HK-2 (cell line): ENCODE measurements around the gene TNK1.

ENCODE experiments used
- DNase-seq: peaks from one replicate; pipeline ENCODE4 v3.0.0-alpha.2; 2018; ENCODE audit not compliant: unreplicated experiment

TNK1 gene

DNA sequence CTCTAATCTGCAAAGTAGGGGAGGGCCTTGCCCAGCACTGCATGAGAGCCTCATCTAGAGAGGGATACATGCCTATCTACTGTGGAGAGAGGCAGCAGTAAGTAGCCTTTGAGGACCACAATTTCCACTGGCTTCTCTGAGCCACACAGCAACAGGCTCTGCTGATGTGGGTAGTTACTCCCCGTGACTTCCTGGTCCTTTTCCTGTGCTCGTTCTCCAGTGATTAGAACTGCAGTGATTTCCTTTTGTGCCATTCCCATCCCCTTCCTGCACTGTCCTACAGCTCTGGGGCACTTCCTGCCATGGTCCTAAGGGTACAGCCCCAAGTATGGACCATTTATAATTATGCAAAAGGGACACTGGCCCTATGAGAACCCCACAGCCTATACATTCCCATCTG lies 10.4 kb downstream of the TNK1 start:
- no peak for DNase-seq

DNA sequence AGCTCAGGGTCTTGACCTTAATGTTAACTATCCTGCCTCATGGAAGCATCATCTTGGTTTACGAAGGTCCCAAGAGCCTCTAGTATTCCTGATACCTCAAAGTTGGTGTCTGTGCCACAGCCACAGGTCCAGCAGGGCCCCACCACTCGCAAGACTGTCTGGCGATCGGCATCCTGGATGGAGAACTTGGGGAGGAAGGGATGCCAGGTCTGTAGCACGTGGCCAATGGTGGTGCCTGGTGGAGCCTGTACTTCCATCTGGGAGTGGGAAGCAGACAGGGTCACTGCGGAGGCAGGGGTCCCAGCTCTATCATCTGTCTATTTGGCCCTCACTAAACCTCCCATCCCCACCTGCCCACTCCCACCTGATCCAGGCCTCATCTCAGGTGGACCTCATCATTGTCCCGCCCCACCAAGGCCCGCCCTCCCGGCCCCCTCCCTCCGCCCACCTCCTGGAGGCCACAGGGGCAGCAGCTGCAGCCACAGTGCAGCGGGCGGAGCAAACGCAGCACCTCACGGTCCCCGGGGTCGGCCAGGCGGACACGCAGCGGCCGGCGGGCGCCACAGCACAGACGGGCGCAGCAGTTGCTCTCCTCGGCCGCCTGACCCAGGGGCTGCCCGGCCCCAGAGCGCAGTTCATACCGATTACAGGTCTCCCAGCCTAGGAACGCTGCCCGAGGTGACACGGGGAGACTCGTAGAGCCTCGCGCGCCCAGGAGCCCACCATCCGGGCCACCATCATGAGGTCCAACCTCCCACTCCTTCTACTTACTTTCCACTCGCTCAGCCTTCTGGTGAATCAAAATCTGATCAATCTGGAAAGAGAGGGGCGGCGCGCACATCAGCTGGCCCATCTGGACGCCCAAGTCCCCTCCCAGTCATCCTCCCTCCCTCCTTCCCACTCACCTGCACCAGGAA lies 12.1 kb downstream of the TNK1 start:
- DNase-seq = no peak

DNA sequence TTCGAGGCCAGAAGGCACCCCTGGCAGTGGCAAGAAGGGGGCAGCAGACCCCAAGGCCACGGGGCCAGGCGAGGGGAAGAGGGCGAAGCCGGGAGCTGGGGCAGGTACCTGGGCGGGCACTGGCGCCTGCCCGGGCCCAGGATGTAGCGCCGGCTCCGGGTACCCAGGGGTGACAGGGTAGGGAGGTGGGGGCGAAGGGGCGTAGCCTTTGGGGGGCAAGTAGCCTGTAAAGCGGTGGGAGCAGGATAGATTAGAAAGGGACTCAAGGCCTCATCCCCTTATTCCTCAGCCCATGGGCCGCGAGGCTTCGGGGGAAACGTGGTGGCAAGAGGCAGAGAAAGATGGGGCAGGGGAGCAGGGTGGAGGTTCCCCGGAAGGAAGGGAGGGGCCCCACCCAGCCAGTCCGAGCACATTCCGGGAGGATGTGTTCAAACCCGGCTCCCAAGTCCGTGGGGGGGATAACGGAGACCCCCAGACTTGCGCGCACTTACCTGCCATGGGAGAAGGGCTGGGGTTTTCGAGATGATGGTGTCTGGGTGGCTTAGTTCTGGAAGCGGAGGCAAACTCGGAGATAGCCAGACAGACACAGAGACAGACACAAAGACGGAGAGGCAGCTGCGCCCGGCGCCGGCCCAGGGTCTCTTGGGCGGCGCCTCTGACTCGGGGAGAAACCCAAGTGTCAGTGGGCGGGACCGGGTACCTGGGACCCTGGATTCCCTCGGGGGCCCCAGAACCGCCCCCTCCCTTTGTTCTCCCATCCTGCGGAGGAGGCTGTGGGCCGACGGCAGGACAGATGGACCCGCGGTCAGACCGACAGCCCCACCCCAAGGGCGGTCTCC lies 12.9 kb downstream of the TNK1 start:
- DNase-seq = no peak

DNA sequence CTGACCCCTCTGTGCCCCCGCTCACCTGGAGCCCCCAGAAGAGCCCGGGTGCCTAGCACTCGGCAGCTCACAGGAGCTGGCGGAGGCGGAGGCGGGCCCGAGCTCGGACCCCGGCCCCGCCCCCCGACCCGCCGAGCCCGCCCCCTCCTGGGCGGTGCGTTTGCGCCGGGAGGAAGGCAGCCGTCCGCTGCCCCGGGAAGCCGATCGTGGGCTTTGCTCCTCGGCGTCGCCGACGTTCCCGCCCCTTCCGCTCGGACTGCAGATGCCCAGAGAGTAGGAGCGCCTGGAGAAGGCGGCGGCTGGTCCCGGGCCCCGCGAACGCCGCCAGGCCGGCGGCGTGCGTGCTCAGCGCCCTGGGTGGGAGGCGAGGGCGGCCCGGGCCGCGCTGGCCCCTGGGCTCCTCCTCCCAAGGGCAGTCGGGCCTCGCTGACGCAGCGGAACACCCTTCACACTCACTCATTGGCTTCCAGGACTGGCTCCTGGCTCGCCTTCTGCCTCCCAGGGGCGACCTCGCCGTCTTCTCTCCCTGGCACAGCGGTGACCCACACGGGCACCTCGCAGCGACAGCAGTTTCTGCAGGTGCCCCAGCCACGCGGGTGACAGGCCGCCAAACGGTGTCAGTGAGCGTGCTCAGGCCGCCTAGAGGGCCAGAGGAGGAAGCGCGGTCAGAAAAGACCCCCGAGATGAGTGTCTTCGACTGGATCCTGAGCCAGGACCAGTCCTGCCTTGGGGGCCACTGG lies 13.7 kb downstream of the TNK1 start, which contains the start of gene PLSCR3:
PLSCR3 (minus strand) TSS at position 74 of the 740 bp plus-strand sequence. CDS start 415 bp downstream, outside the sequence.
- peak; percentile 88 for DNase-seq

DNA sequence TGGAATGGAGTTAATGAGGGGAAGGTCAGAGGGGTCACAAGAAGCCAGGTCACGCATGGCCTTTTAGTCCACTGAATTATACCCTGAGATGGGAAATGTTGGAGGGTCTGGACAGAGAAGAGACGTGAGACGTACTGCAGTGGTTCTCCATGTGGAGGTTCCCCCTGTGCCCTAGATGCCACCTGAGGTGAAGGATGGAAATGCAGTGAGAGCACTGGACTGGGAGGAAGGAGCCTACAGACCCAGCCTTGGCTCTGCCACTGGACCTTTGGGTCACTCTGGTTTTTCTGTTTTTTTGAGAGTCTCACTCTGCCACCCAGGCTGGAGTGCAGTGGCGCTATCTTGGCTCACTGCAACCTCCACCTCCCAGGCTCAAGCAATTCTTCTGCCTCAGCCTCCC lies 15.3 kb downstream of the TNK1 start:
- DNase-seq = no peak

DNA sequence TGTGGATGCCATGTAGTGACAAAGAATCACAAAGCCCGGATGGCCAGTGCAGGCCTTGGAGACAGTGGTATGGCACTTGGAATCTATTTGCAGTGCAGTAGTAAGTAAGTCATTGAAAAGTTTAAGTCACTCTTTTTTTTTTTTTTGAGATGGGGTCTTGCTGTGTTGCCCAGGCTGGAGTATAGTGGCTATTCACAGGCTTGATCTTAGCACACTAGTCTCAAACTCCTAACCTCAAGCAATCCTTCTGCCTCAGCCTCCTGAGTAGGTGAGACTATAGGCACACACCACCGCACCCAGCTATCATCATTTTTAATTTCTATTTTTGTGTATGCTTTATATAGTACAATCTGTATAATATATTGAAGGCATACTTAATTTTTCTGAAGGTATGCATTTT lies 17.7 kb downstream of the TNK1 start:
- no peak for DNase-seq

DNA sequence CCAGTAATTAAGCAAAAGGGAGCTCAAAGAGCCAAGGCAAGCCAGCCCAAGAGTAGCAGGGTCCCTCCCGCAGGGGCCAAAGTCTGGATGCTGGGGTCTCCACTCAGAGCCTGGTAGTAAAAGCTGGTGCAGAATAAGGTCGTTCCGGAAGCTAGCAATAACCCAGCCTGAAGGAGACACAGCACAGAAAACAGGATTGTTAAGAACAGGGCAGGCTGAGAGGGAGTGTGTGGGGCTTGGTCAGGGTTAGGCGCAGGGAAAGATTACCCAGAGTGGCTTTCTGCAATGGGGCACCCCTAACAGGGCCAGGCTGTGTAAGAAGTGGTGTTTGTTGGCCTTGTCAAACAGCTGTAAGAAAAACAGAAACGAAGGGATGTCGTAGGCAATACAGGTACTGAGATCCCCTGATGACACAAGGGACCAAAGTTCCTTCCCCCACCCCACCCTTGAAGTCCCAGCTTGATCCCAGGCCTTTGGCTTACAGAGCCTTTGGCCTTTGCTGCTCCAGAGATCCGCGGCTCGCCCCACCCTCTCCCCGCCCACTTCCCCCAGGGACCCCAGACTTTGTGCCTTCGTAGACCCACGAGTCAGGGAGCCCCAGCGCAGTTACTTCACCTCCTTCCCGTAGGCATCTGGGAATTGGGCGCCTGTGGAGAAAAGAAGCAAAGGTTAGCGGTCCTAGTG lies 22.3 kb downstream of the TNK1 start:
- DNase-seq = no peak

DNA sequence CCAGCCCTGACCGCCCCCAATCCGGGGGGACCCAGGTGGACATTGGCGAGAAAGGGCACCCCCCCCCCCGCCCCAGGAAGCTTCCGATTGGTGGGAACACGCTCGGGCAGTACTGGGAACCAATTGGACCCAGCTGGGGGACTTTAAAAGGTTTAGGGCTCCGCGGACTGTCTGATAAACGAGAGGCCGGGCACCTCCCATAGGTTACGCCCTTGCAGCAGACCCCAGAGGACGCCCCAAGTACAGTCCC lies 22.8 kb downstream of the TNK1 start:
- no peak for DNase-seq

DNA sequence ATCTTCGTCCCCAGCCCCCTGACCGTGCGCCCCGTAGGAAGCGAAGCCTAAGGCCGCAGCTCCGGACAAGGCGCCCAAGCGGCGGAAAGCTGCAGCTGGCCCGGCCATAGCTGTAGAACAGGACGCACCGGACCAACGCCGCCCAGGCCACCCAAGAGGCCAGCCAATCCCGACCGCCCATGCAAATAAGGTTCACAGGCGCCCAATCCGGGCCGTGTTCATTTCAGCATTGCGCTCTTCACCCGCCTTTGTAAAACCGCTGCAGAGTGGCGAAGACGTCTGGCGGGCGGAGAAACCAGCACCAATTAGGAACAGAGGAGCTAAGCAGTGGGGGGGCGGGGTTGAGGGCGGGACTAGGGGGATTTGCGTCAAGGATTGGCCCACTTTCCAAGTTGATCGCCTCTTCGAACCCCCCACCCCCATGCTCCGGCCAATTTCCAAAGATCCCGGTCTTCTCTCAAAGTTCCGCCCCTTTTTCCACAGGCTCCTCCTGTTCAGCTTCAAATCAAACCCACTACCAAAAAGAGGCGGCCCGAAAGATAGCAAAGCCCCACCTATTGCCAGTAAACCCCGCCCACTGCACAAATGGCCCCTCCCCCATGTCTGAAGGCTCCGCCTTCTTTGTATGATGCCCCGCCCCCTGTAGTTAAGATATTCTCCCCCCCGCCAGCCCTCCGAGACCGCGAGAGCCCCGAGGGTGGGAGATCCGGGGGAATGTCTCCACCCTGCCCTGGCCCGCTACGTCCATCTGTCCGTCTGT lies 23.3 kb downstream of the TNK1 start, which contains the start of gene TMEM256:
TMEM256 (minus strand) TSS at position 121 of the 760 bp plus-strand sequence; CDS start at position 108, 13 bp downstream.
- DNase-seq = peak; percentile 99

DNA sequence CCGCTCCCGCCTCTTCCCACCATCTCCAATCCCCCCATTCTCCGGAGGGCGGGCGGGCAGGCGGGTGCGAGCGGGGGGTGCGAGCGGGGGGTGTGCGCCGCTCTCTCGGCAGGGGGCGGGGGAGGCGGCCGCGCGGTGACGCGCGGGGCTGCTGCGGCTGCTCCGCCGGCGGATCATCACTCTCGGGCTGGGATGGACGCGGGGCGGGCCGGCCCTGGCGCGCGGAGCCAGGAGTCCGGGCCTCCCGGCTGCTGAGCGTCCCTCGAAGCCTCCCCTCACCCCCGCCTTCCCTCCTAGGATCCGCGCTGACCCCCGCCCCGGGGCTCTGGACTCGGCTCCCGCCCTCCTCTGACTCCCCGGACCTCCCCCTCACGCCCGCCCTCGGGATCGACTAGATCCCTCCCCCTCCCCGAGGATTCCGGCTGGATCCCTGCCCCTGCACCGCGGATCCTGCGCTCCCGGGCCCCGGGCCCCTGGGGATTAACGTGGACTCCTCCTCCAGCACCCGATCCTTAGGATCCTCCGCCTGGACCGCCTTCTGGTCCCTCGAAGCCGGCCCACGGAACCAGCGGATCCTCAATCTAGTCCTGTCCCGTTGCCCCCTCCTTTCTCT lies 24.0 kb downstream of the TNK1 start:
- peak; percentile 53 for DNase-seq

DNA sequence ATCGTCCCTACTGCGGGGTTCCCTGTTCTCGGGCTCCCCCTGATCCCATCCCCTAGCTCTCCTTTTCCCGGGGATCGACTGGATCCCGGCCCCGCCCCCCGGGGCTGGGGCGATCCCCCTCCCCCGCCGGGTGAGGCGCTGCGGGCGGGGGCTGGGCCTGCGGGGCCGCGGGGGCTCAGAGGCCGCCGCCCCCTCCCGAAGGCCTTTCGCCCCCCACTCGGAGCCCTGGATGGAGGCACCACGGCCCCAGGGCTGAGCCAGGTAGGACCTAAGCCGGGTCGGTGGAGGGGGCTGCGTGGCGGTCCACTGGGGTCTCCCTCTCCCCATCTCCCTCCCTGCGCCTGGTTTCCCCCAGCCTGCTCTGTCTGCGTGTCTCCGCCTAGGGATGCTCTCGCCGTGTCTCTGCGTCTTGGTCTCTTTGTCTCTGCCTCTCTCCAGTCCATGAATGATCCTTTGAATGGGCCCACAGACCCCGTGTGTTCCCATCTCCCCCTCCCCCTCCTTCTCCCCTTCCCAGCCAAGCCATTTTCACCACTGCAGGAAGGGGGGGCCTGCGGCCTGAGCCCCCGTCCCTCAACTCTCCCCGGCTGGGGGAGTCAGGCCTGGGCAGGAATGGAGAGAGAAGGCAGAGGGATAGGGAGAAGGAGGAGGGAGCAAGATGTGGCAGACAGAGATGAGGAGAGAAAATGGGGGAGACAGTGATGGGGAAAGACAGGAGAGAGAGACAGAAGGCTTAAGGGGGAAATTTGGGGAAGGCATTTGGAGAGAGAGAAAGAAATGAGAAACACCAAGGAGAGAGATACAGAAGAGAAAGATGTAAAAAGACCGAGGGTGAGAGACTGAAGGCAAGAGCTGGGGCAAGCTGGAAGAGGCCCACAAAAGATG lies 24.7 kb downstream of the TNK1 start:
- no peak for DNase-seq

DNA sequence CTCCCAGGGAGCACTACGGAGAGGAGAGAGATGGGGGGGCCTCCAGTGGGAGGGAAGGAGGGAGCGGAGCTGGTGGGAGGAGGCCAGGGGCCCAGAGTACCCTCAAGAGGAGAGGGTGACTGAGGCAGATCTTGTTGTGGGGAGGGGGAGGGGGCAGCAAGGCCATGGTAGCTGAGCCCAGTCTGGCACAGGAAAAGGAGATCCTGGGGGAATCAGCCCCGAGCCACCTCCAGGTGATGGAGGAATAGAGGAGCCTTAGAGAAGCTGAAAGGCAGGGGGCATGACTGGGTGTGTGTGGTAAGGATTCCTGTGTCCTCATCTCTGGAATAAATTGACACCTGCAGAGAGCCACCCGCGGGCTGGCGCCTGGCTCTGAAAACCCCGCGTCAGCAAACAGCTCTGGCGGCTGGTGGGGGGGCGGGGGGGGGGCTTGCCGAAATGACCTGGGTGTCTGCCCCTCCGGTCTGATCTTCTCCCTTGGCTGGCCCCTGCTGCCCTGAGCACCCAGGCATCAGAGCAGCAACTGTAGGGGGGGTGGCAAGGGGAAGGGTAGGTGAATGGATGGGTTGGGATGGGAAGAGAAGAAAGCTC lies 25.4 kb downstream of the TNK1 start:
- no peak for DNase-seq

DNA sequence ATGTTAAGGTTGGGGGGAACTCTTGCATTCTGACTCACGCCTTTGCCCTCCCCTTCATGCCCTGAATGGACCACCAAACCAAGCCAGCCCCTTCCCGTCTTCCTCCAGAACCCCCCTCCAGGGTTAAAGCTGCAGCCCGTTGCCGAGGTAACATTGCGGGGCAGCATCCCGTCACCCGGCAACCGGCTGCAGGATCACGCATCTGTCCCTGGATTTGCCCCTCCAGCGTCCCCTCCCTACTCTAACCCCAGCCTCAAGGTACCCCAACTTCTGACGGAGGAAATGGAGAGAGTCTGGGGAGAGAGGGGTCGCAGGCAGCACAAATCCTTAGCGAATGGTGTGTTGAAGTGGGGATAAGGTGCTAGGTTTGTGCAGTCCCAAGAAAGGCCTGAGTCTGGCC lies 26.2 kb downstream of the TNK1 start:
- no peak for DNase-seq

DNA sequence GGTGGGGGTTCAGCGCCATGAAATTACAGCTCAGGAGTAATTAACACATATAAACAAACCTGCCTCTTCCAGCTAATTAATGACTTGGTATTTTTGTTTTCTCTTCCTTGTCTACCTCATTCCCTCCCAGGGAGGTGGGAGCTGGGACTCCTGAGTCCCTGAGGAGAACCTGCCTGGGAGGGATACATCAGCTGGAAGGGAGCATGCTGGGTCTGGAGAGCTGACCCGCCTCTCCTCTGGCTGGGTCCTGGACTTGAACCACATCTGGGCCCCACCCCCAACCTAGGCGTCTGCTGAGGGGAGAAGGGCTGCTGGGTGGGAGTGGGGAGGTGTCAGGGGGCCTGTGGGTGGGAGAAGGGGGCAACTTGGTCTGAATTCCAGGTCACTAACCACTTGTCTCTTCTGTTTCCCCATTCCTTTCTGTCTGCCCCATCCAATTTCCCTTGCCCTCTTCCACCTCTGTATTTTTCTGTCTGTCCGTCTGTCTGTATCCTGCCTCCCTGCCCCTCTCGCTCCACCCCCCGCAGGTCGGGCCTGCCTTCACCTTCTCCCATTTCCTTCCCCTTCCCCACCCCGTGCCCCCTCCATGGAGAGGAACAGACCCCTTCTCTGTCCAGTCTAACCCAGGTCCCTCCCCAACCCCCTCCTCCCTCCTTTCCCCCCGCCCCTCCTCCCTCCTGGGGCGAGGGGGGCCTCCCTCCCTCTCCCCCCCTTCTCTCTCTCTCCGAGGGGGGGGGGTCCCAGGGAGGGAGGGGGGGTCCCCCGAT lies 26.8 kb downstream of the TNK1 start, which contains the start of gene NLGN2:
NLGN2 (plus strand) TSS at position 361 of the 767 bp plus-strand sequence. CDS start 411 bp downstream, outside the sequence.
- DNase-seq = no peak

DNA sequence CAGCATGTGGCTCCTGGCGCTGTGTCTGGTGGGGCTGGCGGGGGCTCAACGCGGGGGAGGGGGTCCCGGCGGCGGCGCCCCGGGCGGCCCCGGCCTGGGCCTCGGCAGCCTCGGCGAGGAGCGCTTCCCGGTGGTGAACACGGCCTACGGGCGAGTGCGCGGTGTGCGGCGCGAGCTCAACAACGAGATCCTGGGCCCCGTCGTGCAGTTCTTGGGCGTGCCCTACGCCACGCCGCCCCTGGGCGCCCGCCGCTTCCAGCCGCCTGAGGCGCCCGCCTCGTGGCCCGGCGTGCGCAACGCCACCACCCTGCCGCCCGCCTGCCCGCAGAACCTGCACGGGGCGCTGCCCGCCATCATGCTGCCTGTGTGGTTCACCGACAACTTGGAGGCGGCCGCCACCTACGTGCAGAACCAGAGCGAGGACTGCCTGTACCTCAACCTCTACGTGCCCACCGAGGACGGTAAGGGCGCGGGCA lies 27.4 kb downstream of the TNK1 start:
- DNase-seq = no peak

DNA sequence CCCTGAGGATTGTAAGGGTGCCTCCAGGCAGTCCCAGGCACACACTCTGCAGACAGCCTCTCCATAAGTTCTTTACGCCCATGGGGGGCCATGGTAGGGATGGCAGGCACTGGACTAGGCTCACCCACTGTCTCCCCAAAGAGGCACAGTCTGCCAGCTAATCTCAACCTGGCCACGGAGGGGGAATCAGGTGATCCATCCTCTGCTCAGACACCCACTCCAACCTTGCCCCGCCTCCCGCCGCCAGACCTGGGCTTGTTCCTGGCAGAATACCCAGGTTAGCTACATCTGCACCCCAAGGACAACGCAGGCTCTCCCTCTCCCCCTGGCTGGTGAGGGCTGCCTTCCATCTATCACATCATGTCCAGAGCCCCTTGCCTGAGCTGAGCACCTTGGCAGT lies 28.0 kb downstream of the TNK1 start:
- DNase-seq = no peak

DNA sequence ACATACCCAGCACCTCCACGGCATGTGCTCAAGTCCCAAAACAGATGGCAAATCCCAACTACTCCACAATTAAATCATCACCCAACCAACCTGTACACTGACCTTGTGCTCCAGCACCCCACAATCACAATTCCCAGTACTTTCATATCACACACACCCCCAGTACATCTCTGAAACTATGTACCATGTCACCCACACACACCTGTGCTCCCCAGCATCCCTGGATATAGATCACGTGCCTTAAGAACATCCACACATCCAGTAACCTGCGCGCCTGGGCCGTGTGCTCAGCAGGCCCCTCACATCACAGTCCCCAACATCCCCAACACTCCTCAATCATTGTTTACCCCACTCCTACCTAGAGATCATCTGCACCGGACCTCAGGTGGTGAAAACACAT lies 28.8 kb downstream of the TNK1 start:
- DNase-seq = no peak
